GM10847 (cell line): Measurements from ENCODE around the gene LCE3B.

ENCODE experiments used
- POLR2A ChIP-seq: IDR thresholded peaks from 2 replicates; pipeline ENCODE4 v1.6.1; 2011; ENCODE audit not compliant: insufficient read length; ENCODE audit errors: extremely low read depth

Gene LCE3B

DNA sequence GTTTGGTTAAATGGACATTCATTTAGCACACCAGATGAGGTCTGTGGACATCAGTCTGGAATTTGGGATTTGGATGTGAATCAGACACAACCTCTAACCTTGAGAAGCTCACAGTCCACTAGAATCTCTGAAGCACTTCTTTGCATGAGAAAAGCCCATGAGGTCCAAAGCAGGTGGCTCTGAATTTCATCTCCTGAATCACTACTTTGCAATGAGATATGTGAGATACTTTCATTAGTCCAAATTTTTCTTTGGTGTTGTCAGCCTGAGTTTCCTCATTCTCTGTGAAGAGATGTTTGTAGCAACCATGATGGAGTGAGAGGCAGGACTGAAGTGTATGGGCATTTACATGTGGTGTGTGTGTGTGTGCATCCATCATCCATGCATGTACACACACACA lies 33.0 kb downstream of the LCE3B start:
- TF ChIP-seq POLR2A, result no peak

DNA sequence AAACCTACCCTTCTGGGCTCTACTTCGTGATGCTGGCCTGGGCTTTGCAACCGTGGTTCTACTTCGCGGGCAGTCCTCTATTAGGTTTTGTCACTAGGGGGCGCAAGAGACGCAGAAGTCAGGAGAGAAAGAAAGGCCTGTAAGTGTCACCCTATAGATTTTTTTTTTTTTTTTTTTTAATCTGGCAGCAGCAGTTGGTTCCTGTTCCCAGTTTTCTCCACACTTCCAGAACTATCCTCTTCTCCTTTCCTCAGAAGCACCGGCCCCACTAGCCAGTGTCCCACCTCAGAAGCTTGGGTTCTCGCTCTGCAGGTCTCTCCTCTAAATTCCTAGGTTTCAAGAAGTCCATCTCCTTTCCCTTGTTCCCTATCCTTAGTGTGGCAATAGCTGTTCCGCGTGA lies 40.5 kb downstream of the LCE3B start:
- TF ChIP-seq POLR2A, result no peak

DNA sequence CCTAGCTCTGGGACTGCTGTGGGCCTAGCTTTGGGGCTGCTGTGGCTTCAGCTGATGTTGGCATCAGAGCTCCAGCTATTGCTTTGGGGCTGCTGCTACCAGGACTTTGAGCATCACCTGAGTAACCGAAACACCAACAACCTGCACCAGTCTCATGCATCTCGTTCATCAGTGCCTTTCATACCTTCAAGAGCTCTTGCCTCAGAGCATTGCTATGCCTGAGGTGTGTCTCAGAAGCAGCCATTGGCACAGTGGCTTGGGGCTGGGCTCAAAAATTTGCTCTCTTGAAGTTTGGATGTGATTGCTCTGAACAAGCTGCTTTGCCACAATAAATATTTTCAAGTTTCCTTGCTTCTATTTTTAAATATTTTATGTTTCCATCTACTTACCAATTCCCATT lies 42.8 kb downstream of the LCE3B start:
- no peak for TF ChIP-seq POLR2A

DNA sequence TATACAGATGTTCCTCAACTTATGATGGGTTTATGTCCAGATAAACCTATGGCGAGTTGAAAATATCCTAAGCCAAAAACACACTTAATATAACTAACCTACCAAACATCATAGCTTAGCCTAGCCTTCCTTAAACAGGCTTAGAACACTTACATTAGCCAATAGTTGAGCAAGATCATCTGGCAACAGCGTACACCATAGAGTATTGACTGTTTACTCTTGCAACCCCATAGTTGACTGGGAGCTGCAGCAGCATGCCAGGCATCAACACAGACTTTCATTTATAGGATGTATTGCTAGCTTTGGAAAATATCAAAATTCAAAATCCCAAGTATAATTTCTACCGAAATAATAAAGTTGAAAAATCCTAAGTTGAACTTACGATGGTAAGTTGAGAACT lies 44.1 kb downstream of the LCE3B start:
- no peak for TF ChIP-seq POLR2A

DNA sequence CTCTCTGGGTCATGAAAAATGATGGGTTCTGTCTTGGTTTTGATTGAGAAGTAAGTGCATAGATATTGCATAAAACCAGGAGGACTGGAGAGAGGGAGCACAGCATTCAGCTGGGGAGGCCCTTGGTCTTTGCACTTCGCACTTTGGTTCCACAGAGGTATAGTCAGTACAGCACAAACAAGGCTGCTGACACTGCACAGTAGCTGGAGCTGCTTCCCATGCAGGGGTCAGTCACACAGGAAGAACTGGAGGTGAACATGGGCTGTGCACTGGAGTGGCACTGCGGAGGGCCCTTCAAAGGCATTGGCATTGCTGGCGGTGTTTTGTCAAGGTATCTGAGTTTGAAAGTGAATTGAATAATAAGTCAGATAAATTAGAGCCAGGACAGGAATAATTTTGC lies 45.0 kb downstream of the LCE3B start:
- TF ChIP-seq POLR2A, result no peak

DNA sequence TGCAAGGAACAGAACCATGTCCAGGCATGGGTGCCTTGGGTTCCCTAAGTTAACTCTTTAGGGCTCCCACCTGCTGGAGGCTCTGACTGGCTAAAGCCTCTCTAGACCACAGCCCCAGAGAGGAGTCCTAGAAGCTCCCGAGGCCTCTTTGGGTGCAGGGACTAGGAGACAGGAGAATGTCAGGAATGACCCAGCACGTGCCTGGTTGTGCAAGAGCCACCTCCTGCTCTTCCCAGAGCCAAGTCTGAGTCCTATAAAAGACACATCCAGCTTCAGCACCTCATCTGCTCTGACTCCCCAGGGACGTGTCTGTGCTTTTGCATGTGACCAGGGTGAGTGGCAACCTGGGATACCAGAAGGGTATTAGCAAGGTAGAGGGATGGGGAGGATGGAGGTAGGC lies 49.5 kb downstream of the LCE3B start, which contains the start of gene LCE2D:
Gene LCE2D (plus strand): TSS at position 283 of the 400 bp plus-strand sequence. CDS start 726 bp downstream, outside the sequence.
- TF ChIP-seq POLR2A, result no peak
